ENCODE measurements around the gene MANBA.
"Not testable (repeated sequence)": the region's sequence is repeated elsewhere in the genome, so short reads cannot be mapped to it uniquely, and the experiment has no call there.

MANBA gene

GRCh38 chr4:102723511-102723910 lies 37.3 kb downstream of the MANBA start:
- no peak for DNase-seq (ENCODE audit: low read depth in 2 of 2)

- no peak for DNase-seq (ENCODE audit: low read depth in 2 of 2)
Observed at GRCh38 chr4:102722740-102723139, 38.0 kb downstream of the MANBA start.

GRCh38 chr4:102718833-102719575 lies 41.8 kb downstream of the MANBA start:
- not testable (repeated sequence) for DNase-seq (ENCODE audit: low read depth in 2 of 2)

GRCh38 chr4:102717448-102718092 lies 43.2 kb downstream of the MANBA start:
- no peak for DNase-seq (ENCODE audit: low read depth in 2 of 2)

- no peak for DNase-seq (ENCODE audit: low read depth in 2 of 2)
Observed at GRCh38 chr4:102715057-102715456, 45.7 kb downstream of the MANBA start.

GRCh38 chr4:102713774-102714173 lies 47.0 kb downstream of the MANBA start:
- DNase-seq (ENCODE audit: low read depth in 2 of 2) = not testable (repeated sequence)

GRCh38 chr4:102713096-102713495 lies 47.7 kb downstream of the MANBA start:
- DNase-seq (ENCODE audit: low read depth in 2 of 2) = no peak

GRCh38 chr4:102710986-102711385 lies 49.8 kb downstream of the MANBA start:
- no peak for DNase-seq (ENCODE audit: low read depth in 2 of 2)

GRCh38 chr4:102709060-102709459 lies 51.7 kb downstream of the MANBA start:
- DNase-seq (ENCODE audit: low read depth in 2 of 2) = not testable (repeated sequence)

- DNase-seq (ENCODE audit: low read depth in 2 of 2) = no peak
Observed at GRCh38 chr4:102707150-102707549, 53.6 kb downstream of the MANBA start.

- DNase-seq (ENCODE audit: low read depth in 2 of 2) = no peak
Observed at GRCh38 chr4:102705391-102705935, 55.3 kb downstream of the MANBA start.

- no peak for DNase-seq (ENCODE audit: low read depth in 2 of 2)
Observed at GRCh38 chr4:102696758-102697157, 64.0 kb downstream of the MANBA start.

- no peak for DNase-seq (ENCODE audit: low read depth in 2 of 2)
Observed at GRCh38 chr4:102694791-102695190, 66.0 kb downstream of the MANBA start.

- DNase-seq (ENCODE audit: low read depth in 2 of 2) = no peak
Observed at GRCh38 chr4:102693861-102694260, 66.9 kb downstream of the MANBA start.

- no peak for DNase-seq (ENCODE audit: low read depth in 2 of 2)
Observed at GRCh38 chr4:102693262-102693850, 67.4 kb downstream of the MANBA start.

GRCh38 chr4:102692474-102692873 lies 68.3 kb downstream of the MANBA start:
- no peak for DNase-seq (ENCODE audit: low read depth in 2 of 2)

- no peak for DNase-seq (ENCODE audit: low read depth in 2 of 2)
Observed at GRCh38 chr4:102687982-102688433, 72.8 kb downstream of the MANBA start.

- DNase-seq (ENCODE audit: low read depth in 2 of 2) = no peak
Observed at GRCh38 chr4:102687373-102687981, 73.3 kb downstream of the MANBA start.

GRCh38 chr4:102685768-102686167 lies 75.0 kb downstream of the MANBA start:
- no peak for DNase-seq (ENCODE audit: low read depth in 2 of 2)

GRCh38 chr4:102684610-102685052 lies 76.1 kb downstream of the MANBA start:
- no peak for DNase-seq (ENCODE audit: low read depth in 2 of 2)

GRCh38 chr4:102683881-102684609 lies 76.7 kb downstream of the MANBA start:
- DNase-seq (ENCODE audit: low read depth in 2 of 2) = no peak
